SK-N-SH treated with all-trans-retinoic acid at 6 μM for 48 hours (cell line): ENCODE results near the gene CD99.
A peak's percentile ranks its signal among the peaks of the same experiment; 100 is the strongest.

Experiments used
- ATAC-seq: fragments of 200-7000 bp; cut with Tn5 transposase; 3 replicates; pipeline ENCODE4 v1.9.1; 2020; ENCODE audit warnings: mild to moderate bottlenecking, moderate library complexity
- BACH2 ChIP-seq: fragments of 250-450 bp; sonication (Bioruptor Pico); IDR thresholded peaks from 2 replicates; pipeline ENCODE4 v1.9.0; 2021; ENCODE audit warnings: mild to moderate bottlenecking, borderline replicate concordance
- ESRRG ChIP-seq: fragments of 250-450 bp; sonication (Bioruptor Pico); IDR thresholded peaks from 2 replicates; pipeline ENCODE4 v1.6.1; 2021; ENCODE audit warnings: mild to moderate bottlenecking
- GLIS3 ChIP-seq: fragments of 250-450 bp; sonication (Bioruptor Pico); IDR thresholded peaks from 2 replicates; pipeline ENCODE4 v1.5.0; 2020; ENCODE audit warnings: mild to moderate bottlenecking, moderate library complexity
- ISL1 ChIP-seq: fragments of 250-450 bp; sonication (Bioruptor Pico); IDR thresholded peaks from 2 replicates; pipeline ENCODE4 v2.1.2; 2022; ENCODE audit warnings: mild to moderate bottlenecking, moderate library complexity
- OSR1 ChIP-seq: fragments of 250-450 bp; sonication (Bioruptor Pico); IDR thresholded peaks from 2 replicates; pipeline ENCODE4 v1.8.0; 2022; ENCODE audit warnings: moderate library complexity, mild to moderate bottlenecking, inconsistent platforms
- PPARA ChIP-seq: fragments of 250-450 bp; sonication (Bioruptor Pico); IDR thresholded peaks from 2 replicates; pipeline ENCODE4 v1.5.0; 2020; ENCODE audit warnings: mild to moderate bottlenecking, borderline replicate concordance
- RARB ChIP-seq: fragments of 250-450 bp; sonication (Bioruptor Pico); IDR thresholded peaks from 2 replicates; pipeline ENCODE4 v1.8.0; 2021; ENCODE audit warnings: mild to moderate bottlenecking, moderate library complexity
- TCF4 ChIP-seq: fragments of 250-450 bp; sonication (Bioruptor Pico); IDR thresholded peaks from 2 replicates; pipeline ENCODE4 v1.8.0; 2021; ENCODE audit warnings: mild to moderate bottlenecking, moderate library complexity, borderline replicate concordance
- TOX ChIP-seq: fragments of 250-450 bp; sonication (Bioruptor Pico); IDR thresholded peaks from 2 replicates; pipeline ENCODE4 v1.8.0; 2021; ENCODE audit warnings: mild to moderate bottlenecking, moderate library complexity, borderline replicate concordance
- ZC3H10 ChIP-seq: fragments of 250-450 bp; sonication (Bioruptor Pico); IDR thresholded peaks from 2 replicates; pipeline ENCODE4 v1.5.1; 2021; ENCODE audit warnings: mild to moderate bottlenecking, moderate library complexity
- ZFP30 ChIP-seq: fragments of 450-650 bp; formaldehyde crosslinking; IDR thresholded peaks from 2 replicates; pipeline ENCODE4 v1.5.0; 2022; ENCODE audit warnings: mild to moderate bottlenecking, moderate library complexity
- ZNF8 ChIP-seq: fragments of 450-650 bp; formaldehyde crosslinking; IDR thresholded peaks from 2 replicates; pipeline ENCODE4 v1.5.0; 2020; ENCODE audit warnings: mild to moderate bottlenecking, moderate library complexity
- TF ChIP-seq, protein P1 (sequence below): fragments of 250-450 bp; sonication (Bioruptor Pico); IDR thresholded peaks from 2 replicates; pipeline ENCODE4 v1.5.0; 2020; ENCODE audit warnings: mild to moderate bottlenecking, moderate library complexity
- TF ChIP-seq, protein P2 (sequence below): fragments of 250-450 bp; sonication (Bioruptor Pico); IDR thresholded peaks from 2 replicates; pipeline ENCODE4 v1.5.1; 2020; ENCODE audit warnings: low read depth, mild to moderate bottlenecking, moderate library complexity
- TF ChIP-seq, protein P3 (sequence below): fragments of 250-450 bp; sonication (Bioruptor Pico); IDR thresholded peaks from 2 replicates; pipeline ENCODE4 v1.8.0; 2020; ENCODE audit warnings: mild to moderate bottlenecking, moderate library complexity, borderline replicate concordance
- TF ChIP-seq, protein P4 (sequence below): fragments of 250-450 bp; sonication (Bioruptor Pico); IDR thresholded peaks from 2 replicates; pipeline ENCODE4 v1.8.0; 2021; ENCODE audit warnings: low read depth, mild to moderate bottlenecking, moderate library complexity, borderline replicate concordance
- TF ChIP-seq, protein P5 (sequence below): fragments of 250-450 bp; sonication (Bioruptor Pico); IDR thresholded peaks from 2 replicates; pipeline ENCODE4 v1.5.1; 2021; ENCODE audit warnings: mild to moderate bottlenecking, moderate library complexity

CD99 gene

DNA sequence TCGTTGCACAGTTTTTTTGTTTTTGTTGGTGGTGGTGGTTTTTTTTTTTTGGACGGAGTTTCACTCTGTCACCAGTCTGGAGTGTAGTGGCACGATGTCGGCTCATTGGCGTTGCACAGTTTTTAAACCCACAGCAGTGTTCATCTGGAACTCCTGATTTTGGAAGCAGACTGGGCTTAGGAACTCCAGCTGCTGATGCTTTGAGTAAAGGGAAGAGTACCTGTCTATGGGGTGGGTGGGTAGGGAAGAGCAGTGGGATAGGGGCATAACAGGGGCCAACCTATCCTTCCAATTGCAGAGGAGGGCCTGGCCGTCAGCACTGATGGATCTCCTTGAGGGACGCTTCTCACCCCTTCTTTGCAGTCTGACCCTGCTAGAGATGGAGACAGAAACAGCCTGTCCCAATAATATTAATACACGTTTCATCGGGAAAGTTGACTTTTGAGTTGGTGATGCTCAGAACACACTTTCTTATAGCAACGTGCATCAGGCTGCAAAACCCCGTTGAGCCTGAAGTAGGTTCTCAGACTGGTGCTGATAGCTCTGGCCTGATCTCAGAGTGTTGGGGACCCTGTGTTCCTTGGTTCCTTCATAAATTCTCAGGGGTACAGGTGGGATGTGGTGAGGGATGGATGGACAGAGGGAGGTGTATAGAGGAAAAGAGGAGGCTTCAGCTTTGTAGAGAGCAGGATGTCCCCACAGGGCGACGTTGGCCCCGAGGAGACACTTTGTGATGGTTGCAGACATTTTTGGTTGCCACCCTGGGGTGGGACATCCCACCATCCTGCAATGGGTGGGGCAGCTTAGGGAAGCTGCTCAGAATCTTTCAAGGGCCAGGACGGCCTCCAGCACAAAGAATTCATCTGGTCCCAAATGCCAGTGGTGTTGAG is 2.3 kb downstream of the CD99 start:
- ATAC-seq, result no peak

DNA sequence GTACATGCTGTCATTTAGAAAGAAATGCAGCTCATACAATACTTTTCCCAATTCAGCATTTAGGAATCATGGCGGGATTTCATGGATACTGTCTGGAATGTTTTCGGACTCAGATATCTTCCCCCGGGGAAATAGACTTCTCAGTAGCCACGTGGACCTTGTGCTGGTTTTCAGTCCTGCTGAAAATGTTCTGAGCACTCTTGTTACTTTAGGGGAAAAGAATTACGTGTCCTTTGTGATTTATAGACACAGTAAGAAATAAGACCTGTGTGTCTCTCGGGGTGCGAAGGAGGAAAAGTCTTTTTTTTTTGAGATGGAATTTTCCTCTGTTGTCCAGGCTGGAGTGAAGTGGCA is 3.8 kb downstream of the CD99 start:
- ATAC-seq, result no peak
- no peak for TF ChIP-seq OSR1 (CRISPR knock-in tag)
- TF ChIP-seq, protein P1, sequence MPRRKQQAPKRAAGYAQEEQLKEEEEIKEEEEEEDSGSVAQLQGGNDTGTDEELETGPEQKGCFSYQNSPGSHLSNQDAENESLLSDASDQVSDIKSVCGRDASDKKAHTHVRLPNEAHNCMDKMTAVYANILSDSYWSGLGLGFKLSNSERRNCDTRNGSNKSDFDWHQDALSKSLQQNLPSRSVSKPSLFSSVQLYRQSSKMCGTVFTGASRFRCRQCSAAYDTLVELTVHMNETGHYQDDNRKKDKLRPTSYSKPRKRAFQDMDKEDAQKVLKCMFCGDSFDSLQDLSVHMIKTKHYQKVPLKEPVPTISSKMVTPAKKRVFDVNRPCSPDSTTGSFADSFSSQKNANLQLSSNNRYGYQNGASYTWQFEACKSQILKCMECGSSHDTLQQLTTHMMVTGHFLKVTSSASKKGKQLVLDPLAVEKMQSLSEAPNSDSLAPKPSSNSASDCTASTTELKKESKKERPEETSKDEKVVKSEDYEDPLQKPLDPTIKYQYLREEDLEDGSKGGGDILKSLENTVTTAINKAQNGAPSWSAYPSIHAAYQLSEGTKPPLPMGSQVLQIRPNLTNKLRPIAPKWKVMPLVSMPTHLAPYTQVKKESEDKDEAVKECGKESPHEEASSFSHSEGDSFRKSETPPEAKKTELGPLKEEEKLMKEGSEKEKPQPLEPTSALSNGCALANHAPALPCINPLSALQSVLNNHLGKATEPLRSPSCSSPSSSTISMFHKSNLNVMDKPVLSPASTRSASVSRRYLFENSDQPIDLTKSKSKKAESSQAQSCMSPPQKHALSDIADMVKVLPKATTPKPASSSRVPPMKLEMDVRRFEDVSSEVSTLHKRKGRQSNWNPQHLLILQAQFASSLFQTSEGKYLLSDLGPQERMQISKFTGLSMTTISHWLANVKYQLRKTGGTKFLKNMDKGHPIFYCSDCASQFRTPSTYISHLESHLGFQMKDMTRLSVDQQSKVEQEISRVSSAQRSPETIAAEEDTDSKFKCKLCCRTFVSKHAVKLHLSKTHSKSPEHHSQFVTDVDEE (CRISPR knock-in tag), result no peak
- no peak for TF ChIP-seq ZC3H10 (CRISPR knock-in tag)
- TF ChIP-seq PPARA, result no peak
- no peak for TF ChIP-seq RARB (CRISPR knock-in tag)
- TF ChIP-seq TCF4, result no peak
- TF ChIP-seq ESRRG (CRISPR knock-in tag), result no peak
- TF ChIP-seq TOX (CRISPR knock-in tag), result no peak
- TF ChIP-seq ZNF8 (CRISPR knock-in tag), result no peak
- TF ChIP-seq, protein P2, sequence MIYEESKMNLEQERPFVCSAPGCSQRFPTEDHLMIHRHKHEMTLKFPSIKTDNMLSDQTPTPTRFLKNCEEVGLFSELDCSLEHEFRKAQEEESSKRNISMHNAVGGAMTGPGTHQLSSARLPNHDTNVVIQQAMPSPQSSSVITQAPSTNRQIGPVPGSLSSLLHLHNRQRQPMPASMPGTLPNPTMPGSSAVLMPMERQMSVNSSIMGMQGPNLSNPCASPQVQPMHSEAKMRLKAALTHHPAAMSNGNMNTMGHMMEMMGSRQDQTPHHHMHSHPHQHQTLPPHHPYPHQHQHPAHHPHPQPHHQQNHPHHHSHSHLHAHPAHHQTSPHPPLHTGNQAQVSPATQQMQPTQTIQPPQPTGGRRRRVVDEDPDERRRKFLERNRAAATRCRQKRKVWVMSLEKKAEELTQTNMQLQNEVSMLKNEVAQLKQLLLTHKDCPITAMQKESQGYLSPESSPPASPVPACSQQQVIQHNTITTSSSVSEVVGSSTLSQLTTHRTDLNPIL, result no peak
- TF ChIP-seq ISL1 (CRISPR knock-in tag), result no peak
- TF ChIP-seq, protein P3, sequence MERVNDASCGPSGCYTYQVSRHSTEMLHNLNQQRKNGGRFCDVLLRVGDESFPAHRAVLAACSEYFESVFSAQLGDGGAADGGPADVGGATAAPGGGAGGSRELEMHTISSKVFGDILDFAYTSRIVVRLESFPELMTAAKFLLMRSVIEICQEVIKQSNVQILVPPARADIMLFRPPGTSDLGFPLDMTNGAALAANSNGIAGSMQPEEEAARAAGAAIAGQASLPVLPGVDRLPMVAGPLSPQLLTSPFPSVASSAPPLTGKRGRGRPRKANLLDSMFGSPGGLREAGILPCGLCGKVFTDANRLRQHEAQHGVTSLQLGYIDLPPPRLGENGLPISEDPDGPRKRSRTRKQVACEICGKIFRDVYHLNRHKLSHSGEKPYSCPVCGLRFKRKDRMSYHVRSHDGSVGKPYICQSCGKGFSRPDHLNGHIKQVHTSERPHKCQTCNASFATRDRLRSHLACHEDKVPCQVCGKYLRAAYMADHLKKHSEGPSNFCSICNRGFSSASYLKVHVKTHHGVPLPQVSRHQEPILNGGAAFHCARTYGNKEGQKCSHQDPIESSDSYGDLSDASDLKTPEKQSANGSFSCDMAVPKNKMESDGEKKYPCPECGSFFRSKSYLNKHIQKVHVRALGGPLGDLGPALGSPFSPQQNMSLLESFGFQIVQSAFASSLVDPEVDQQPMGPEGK (CRISPR knock-in tag), result no peak
- no peak for TF ChIP-seq BACH2
- TF ChIP-seq, protein P4, sequence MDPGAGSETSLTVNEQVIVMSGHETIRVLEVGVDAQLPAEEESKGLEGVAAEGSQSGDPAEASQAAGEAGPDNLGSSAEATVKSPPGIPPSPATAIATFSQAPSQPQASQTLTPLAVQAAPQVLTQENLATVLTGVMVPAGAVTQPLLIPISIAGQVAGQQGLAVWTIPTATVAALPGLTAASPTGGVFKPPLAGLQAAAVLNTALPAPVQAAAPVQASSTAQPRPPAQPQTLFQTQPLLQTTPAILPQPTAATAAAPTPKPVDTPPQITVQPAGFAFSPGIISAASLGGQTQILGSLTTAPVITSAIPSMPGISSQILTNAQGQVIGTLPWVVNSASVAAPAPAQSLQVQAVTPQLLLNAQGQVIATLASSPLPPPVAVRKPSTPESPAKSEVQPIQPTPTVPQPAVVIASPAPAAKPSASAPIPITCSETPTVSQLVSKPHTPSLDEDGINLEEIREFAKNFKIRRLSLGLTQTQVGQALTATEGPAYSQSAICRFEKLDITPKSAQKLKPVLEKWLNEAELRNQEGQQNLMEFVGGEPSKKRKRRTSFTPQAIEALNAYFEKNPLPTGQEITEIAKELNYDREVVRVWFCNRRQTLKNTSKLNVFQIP (CRISPR knock-in tag), result no peak

More for the DNA sequence above, 2.3 kb downstream of the CD99 start:
- TF ChIP-seq GLIS3 (CRISPR knock-in tag) (no peak), ISL1 (CRISPR knock-in tag) (no peak), RARB (CRISPR knock-in tag) (no peak)
- TF ChIP-seq, protein P5, sequence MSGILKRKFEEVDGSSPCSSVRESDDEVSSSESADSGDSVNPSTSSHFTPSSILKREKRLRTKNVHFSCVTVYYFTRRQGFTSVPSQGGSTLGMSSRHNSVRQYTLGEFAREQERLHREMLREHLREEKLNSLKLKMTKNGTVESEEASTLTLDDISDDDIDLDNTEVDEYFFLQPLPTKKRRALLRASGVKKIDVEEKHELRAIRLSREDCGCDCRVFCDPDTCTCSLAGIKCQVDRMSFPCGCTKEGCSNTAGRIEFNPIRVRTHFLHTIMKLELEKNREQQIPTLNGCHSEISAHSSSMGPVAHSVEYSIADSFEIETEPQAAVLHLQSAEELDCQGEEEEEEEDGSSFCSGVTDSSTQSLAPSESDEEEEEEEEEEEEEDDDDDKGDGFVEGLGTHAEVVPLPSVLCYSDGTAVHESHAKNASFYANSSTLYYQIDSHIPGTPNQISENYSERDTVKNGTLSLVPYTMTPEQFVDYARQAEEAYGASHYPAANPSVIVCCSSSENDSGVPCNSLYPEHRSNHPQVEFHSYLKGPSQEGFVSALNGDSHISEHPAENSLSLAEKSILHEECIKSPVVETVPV (CRISPR knock-in tag), result no peak

DNA sequence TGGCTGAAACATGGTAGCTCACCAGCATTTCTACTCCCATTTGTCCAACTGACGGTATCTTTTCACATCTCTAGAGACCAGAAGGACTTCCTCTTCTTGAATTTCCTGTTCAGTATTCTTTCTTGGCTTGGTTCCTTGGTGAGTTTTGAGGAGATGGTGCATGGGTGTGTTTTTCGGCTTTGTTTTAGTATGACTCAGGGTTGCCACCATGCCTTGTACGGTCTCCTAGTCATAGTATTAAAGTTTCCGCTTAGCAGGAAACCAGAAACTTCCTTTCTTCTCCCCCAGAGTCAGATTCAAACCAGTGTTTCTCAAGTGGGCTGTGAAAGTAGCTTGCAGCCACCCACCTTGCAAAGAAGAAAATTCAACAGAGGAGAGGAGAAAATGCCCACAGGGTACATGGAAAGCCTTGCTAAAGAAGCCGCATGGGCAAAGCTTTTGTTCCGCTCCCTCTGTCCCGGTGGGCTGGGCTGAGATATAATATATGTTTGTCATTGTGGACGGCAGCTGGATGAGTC is 5.7 kb downstream of the CD99 start:
- TF ChIP-seq ZC3H10 (CRISPR knock-in tag), result no peak
- ATAC-seq, result peak; percentile 69

DNA sequence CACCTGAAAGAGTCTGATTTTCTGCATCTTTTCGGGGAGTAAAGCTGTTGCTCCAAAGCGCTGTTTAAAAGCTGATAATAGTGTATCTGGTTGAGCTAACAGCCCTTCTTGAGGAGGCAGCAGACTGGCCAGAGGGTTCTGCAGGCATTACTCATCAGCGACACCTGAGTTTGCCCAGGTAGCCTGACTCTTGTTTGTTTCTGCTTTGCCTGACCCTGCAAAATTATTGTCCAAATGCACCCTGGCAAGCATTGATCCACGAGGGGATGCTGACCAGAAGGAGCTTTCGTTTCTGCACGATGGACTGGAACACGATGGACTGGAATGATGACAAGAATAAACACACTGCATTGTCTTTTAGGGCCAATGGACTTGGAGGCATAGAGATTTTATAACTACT is 6.2 kb downstream of the CD99 start:
- no peak for ATAC-seq

More for the DNA sequence above, 6.2 kb downstream of the CD99 start:
- no peak for TF ChIP-seq TCF4
- TF ChIP-seq, protein P2, result no peak
- TF ChIP-seq ZC3H10 (CRISPR knock-in tag), result no peak
- no peak for TF ChIP-seq PPARA
- no peak for TF ChIP-seq ZFP30 (CRISPR knock-in tag)
- TF ChIP-seq RARB (CRISPR knock-in tag), result no peak
- TF ChIP-seq ESRRG (CRISPR knock-in tag), result no peak
- TF ChIP-seq, protein P5 (CRISPR knock-in tag), result no peak
